Measurements from ENCODE around the gene LPP.

GRCh38 chr3:188633206-188633605, 479.2 kb downstream of the LPP start:
- TF ChIP-seq POLR2A (IDR thresholded peaks at IDR 0.05; ENCODE audit: low read length): no peak
- no peak for TF ChIP-seq GATA1 (IDR thresholded peaks at IDR 0.05; ENCODE audit: low read depth, low read length)
